UCSD-AML1 (cell line): ENCODE data around the gene PLXNA2.
A peak's percentile ranks its signal among the peaks of the same experiment; 100 is the strongest.

Experiments used
- DNase-seq: peaks from one replicate; lab custom pipeline; 2025; ENCODE audit not compliant: unreplicated experiment; lab: John Stamatoyannopoulos, UW

The PLXNA2 gene

DNA sequence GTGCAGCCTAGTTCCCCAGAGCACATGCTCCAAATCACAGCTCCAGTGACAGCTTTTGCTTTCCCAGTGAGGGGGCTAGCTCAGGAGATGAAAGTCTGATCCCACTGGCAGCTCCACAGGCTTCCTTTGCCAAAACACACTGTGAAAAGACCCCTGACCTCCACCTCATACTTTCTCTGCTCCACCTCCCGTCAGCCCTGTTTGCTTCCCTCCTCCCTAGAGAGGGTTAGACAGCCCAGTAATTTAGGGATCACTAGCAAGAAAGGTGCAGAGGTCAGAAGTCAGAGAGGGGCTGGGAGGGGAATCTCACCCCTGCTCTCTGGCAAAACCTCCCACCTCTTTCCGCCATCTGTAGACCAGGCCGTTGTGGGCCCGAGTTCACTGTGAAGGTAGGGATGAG, 62.8 kb downstream of the PLXNA2 start:
- no peak for DNase-seq

DNA sequence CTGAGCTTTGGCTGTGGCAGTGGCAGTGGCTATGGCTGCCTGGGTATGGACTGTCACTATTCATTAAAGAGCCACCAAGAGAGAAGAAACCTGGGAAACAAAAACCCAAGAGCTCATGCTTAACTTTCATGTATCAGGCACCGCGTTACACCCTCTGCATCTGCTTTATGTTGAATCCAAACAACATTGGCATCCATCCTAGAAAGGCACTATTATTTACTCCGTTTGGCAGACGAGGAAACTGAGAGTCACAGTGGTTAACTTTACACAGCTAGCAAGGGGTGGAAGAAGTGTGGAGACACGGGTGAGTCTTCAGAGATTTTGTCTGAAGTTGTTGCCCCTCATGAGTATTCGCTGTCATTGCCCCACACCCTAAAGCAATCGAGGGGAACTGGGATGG, 63.8 kb downstream of the PLXNA2 start:
- DNase-seq, result no peak

DNA sequence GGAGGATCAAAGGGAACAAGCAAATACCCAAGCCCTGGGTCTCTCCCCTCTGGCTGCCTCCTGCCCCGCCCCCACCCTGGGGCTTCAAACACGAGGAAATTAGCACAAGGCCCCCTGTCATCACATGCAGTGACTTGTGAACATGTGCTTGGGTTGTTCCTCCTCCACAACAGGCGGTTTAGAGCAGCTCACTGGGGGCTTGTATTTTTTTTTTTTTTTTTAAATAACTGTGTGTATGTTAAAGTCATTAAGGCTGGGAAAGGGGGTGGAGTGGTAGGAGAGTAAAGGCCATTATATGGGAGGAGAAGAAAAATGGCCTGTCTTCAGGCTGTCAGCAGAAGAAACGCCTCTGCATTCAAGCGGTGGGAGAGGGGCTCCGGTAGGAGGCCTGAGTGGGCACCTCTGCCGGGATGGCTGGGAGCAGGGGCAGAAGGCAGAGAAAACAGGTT, 64.2 kb downstream of the PLXNA2 start:
- no peak for DNase-seq

DNA sequence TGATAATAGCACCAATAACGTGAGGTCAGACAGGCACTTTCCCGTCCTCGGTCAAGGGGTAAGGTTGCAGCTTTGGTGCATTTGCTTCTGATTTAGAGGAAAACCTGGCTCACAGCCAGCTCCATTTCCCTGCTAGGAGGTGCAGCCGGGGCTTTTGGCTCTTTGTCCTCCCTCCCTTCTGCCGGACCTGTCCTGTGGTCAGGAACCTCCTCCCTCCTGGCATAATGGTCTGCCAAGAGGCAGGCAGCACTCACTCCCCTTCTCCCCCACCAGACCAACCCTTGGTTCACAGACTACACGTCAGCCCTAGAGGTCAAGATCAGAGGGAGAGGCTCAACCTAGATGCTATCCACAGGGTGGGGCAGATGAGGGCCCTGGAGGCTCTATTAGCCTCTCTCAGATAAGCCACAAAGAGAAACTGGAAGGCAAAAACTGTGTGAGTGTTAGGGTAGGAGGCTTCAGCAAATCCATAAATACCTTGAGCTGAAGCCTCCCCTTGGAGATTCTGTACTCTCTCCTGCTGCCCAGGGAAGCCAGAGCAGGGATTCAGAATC, 64.8 kb downstream of the PLXNA2 start:
- DNase-seq, result no peak

DNA sequence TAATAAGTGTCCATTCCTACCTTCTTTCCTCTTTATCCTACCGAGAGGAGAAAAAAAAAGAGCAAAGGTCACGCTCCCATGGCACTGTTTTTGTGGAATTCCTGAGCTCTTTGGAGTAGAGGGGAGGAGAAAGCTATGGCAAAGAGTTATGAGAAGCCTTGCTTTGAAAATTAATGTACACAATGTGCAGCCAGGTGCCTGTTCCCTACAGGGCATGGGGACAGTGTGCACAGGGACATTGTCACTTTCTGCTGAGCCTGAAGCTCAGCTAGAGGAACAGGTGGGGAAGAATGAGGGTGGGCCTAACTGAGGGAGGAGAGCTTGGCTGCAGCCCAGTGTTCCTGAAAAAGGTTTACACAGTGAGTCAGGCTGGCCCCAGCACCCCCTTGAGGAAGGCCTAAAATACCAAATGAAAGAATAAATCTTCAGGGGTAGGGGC, 66.1 kb downstream of the PLXNA2 start:
- DNase-seq, result no peak

DNA sequence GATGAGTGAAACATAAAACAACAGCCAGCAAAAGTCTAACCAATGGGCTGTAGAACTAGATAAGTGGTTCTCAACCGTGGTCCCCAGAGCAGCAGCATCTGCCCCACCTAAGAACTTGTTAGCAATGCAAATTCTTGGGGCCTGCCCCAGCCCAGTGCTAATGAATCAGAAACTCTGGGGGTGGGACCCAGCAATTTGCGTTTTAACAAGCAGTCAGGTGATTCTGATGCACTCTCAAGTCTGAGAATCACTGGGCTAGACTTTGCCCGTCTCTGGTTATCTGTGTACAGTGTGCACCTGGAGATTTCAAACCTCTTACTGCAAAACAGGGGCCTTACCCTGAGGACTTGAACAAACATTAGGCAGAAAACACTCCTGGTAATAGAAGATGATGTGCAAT, 66.5 kb downstream of the PLXNA2 start:
- no peak for DNase-seq

DNA sequence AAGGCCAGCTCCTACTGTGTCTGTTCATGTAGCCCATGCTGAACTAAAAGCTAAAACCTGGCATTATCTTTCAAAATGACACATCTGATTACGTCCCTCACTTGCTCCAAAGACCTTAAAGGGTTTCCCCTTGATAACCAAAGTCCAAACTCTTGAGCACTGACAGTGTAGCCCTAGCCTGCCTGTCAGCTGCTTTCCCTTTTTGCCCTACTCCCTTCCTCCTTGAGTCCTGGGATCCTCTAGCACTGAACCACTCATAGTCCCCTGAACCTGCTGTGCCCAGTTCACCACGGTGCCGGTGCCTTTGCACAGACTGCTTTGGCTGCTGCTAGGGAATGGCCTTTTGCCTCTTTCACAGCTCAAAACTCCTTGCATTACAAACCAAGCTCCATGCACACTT, 67.5 kb downstream of the PLXNA2 start:
- DNase-seq, result no peak

DNA sequence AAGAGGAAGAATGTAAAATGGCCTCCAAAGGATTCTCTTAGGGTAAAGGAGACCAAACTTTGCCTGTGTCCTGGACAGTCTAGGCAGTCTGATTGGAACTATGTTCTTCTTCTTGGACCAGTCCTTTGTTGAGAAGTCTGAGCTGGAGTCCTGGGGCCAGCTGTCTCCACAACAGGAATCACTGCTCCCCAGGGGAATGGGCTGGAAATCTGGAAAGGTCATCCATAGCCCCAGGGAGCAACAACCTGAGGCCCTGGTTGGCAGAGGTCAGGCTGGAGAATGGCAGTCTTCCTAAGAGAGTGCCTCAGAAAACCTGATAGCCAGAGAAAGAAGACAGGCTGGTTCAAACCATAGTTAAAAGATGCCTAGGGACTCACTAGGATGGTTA, 68.7 kb downstream of the PLXNA2 start:
- DNase-seq, result no peak

DNA sequence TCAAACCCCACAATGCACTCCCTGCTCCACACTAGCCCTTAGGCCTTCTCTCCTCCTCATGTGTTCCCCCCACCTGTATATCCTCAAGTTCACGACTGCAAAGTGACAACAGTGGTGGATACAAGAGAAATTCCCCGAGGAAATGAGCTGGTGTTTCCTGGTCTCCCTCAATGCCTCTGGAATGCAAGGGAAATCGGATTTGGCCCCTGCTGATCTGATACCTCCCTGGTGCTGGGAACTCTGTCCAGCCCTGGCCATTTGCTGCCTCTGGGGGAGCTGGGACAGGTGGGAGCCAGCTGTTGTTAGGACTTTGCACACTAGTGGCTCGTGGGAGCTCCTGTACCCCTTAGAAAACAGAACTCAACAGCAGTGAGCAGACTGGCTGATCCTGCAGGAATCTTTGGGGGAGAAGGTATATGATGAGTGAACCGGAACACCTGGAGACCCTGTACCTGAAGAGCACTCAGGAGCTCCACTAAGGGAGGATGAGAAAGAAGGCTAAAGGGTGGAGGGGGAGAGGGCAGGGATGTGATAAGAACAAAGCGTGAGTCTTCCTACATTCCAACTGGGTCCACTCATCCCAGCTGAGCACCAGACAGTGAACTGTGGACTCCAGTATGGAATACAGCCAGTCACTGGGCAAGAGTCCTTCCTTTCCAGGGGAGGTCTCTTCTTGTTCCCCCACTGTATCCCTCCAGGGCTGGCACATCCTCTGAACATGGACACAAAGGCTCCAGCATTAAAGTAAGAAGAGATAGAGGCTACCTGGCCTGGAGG, 69.3 kb downstream of the PLXNA2 start:
- DNase-seq, result no peak

DNA sequence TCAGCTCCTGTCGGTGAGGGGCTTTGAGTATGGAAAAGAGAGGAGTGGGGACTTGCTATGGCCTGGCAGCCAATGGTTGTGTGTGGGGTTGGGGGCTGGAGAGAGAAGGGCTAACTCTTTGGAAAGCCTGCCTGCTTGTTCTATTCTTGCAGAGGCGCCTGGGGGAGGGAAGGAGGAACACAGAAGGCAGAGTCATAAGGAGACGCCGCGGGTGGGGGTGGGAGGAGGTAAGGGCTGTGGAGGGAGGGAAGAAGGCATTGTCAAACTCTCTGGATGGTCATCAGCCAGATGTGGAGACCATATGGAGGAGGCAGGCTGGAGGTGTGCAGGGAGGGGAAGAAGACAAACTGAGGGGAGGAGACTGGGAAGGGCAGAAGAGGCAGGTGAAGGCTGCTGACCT, 70.0 kb downstream of the PLXNA2 start:
- no peak for DNase-seq

DNA sequence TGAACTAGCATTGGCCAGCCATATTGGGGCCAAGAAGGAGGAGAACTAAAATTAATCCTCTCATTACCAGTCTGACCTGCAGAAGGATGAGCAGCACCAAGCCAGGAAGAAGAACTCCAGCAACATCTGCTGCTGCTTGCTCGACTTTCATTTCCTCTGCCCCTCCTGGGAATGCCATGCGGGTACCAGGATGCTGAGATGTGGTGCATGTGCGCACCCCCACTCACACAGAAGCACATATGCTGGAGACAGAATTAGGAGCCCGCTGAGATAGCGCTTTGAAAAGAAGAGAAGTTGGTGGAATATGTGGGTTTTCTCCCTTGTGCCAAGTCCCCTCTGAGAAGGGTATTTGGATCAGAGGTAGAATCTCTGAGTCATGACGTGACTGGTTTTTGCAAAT, 70.4 kb downstream of the PLXNA2 start:
- DNase-seq, result no peak

DNA sequence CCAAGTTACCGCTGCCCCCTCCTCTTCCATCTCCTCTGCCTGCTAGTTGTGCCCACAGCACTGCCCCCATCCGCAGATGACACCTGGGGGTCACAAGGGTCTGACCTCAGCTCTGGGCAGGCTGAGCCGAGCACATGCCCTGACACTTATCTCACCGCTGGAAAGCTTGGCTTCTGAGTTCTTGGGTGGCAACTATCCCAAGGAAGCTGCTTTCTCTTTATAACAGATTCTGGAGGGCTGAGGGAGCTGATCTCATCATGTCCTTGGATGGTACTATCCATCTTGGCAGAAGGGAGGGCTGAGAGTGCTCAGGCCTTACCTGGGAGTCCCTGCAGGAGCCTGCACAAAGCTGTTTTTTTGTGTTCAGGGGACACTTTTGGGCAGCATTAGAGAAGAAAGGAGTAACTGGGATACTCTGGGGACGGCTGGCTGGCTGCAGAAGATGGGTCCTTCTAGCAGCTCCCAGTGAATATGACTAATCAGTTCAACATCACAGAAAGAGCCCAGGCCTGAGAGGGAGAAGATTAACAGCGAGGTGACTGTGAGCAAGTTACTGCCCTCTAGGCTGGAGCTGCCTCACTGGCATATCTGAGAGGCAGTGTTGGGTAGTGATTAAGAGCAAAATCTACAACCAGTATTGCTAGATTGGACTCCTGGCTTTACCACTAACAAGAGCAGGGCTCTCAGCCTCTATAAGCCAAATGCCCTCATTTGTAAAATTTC, 71.6 kb downstream of the PLXNA2 start:
- no peak for DNase-seq

DNA sequence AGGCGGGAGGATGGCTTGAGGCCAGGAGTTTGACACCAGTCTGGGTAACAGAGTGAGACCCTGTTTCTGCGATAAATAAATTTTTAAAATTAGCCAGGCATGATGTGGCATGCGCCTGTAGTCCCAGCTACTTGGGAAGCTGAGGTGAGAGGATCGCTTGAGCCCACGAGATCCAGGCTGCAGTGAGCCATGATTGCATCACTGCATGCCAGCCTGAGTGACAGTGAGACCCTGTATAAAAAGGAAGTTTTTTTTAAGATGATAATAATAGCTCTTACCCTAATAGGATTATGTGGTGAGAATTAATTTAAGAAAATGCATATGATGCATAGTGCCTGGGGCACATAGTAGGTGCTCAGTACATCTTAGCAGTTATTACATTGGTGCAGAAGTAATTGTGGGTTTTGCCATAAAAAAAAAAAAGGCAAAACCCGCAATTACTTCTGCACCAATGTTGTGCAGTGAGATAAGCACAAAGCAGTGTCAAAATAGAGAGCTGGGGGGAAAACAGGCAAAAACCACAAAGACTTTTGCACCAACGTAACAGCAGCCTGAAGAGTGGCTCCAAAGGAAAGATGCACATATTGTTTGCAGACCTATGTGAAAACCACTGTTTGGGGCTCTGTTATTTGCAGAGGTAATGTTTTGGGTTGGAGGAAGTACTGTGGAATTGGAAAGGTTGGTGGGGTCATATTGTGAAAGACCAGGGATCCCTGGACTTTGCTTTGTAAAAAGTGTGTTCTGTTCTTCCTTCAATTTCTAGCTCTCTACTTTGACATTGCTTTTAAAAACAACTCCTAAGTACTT, 72.4 kb downstream of the PLXNA2 start:
- no peak for DNase-seq

DNA sequence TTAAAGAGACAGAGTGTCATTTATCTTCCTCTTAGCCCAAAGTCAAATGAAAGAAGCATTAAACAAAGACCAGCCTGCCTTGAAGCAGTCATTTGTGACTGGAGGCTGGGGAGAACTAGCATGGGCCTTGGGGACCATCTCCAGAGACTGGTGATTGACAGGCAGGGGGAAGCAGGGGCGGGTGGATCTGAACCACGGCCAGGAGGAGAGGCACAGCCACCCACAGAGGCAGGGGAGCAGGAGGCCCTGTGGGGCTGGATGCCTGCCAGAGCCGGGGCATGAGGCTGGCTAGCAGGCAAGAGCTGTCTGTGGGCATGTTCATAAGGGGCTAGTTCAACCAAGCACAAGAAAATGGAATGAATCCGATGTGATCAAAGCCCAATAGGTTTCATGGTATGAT, 73.9 kb downstream of the PLXNA2 start:
- DNase-seq, result peak; percentile 48

DNA sequence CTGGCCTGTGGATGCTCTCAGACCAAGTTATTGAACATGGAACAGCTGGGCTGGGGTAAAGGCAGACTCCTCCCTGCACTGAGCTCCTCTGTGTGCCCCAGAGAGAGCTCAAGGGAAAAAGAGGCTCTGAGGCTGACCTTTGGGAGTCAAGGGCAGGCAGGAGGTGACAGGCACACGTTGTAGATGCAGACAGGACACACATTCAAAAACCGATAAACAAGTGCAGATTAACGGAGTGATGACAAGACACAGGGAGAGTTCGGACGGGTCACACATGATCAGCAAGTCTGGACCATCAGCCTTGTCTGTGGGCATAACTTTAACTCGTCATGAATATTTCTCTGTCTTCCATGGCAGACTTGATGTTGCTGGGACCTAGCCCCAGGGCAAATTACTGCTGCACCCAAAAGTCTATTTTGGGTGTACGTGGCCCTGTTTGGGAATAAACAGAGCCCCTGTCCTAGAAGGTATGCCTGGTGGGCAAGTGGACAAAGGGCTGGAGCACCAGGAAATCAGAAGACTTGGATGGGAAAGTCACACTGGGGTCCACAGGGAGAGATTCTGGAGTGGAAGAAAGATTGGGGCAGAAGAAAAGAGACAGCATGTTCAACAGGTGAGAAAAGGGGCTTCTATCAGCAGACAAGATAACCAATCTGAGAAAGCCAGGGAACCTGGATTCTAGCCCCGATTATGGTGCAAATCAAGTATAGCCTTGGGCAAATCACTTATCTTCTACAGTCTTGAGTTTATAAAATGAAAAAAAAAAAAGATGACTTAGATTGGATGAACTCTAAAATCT, 74.9 kb downstream of the PLXNA2 start:
- DNase-seq, result no peak

DNA sequence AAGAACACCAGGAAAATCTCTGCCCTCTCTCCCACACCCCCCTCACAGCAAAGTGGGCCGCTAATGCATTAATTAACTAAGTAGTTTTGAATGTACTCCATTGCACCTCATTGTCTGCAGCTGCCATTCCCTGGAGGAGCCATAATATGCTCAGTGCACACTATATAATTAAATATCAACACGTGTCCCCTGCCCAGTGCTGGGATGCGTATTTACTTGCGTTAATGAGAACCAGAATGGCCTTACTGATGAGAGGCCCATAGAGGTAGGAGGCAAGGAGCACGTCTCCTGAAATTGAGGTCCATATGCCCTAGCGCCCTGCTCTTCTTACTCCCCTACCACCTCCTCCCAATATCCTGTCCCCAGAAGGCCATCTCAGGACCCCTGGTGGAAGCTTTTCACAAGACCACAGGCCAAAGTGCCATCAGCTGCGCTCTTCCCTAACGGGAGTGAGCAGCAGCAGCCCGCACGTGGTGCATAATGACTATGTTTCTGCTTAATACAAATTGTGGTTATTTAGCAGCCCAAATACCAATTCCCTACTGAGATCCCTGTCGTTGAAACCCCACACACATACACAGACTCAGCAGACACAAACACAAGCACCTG, 76.8 kb downstream of the PLXNA2 start:
- no peak for DNase-seq

DNA sequence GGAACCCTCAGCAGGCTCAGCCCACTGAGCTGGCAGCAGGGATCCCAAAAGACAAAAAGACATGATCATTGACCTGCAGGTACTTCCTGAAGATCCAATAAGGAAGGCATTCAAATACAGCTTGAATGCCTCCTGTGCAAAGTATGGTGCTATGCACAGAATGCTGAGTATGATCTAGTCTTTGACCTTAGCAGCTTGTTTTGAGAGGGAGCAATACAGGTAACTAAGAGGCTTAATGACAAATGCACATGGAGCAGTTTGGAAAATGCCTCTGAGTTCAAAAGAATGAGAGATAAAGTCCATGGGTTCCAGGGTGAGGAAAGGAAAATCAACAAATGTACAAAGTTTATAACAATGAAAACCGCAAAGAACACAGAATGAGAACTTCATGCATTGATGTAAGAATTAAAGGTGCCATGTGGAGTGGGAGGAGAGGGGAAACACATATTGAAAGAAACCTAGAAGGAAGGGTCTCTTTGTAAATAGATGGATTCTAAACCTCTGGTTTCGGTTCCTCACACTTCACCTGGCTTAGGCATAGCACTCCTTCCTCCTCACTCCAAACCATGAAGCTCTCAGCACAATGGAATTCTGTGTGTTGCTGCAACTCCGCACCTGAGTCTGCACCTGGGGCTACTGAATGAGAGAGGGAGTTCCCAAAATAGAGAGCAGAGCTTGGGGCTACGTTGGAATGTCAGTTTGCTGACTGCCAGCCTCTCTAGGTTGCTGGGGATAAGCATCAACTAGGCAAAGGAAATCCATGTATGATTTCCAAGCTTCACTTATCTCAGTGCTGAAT, 77.6 kb downstream of the PLXNA2 start:
- no peak for DNase-seq

DNA sequence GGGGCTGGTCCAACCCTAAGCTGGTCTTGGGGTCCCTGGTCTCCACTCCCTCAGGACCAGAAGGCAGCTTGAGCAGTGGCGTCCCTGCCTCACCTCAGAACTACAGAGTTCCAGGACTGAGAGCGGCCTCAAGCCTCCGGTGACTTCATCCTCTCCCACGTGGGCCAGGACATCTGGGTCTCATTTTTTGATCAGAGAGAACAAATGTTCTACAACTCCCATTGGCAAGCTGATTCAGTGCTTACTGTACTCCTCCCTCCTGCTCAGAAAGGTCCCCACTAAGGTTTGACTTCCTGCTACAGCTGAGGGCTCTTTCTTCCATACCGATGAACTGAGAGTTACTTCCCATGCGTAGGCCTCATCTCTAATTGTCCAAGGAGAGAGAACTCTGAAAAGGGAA, 78.5 kb downstream of the PLXNA2 start:
- no peak for DNase-seq

DNA sequence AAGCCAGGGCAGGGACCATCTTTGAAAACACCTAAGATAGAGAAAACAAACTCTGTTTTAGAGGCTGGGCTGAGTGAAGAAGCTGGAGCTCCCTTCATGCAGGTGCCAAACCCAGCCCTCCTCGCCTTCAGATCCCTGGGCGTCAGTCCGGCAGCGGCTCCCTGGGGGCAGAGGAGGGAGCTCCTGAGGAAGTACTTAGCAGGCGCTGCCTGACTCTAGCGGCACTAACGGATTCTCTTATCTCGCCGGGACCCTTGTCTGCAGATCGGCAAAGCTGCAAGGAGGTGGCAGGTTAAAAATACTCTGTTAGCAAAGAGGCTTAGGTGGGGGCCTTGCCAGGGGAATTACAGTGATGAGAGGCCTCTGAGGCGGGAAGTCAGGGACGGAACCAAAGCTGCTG, 79.6 kb downstream of the PLXNA2 start:
- no peak for DNase-seq
